HepG2 (cell line): Measurements from ENCODE around the gene TTC28. TPM values are rescaled to one million over a fixed set of nuclear protein-coding genes. Genes with fewer than 3 reads are reported as not detected.

Experiments used
- ATAC-seq: fragments of 200-7000 bp; cut with Tn5 transposase; 3 replicates; pipeline ENCODE4 v1.9.1; 2020; ENCODE audit warnings: mild to moderate bottlenecking, moderate library complexity
- BruUV-seq: library from RNA; stranded (reverse); fragments of 400-500 nt; replicated peaks from 2 replicates; lab custom pipeline; 2021; lab: Mats Ljungman, UMichigan
- CTCF ChIA-PET: fragments of 300-600 bp; formaldehyde crosslinking; extraction: SDS; loops from one replicate; lab custom pipeline; 2021; ENCODE audit warnings: low total read pairs, inconsistent platforms, low intra/inter-chr PET ratio; lab: Yijun Ruan, JAX
- POLR2A ChIA-PET: fragments of 350-600 bp; sonication (Branson Sonifier 250); formaldehyde crosslinking; loops from one replicate; lab custom pipeline; 2020; ENCODE audit warnings: antibody characterized with exemption, inconsistent platforms; lab: Yijun Ruan, JAX
- DNase-seq: peaks from one replicate; pipeline ENCODE4 v3.0.0-alpha.2; 2015; ENCODE audit warnings: low spot score
- FAIRE-seq: peaks from 3 replicates; lab custom pipeline; 2011; peaks lifted over from hg19 to GRCh38; lab: Jason Lieb, UNC
- H2AFZ ChIP-seq: one replicate; pipeline ENCODE4 v1.6.1; 2011; ENCODE audit warnings: low read length, inconsistent platforms
- H3K27ac ChIP-seq: fragments of 300-600 bp; 3 replicates; pipeline ENCODE4 v1.8.0; 2011; ENCODE audit warnings: mixed run types, mild to moderate bottlenecking, mixed read lengths, low read length, inconsistent platforms; ENCODE audit not compliant: insufficient read depth; ENCODE audit errors: extremely low read length
- H3K27me3 ChIP-seq, 2 experiments: fragments of 200-600 bp in 1 of 2; 2 replicates in 1 of 2; 3 replicates in 1 of 2; pipeline versions ENCODE4 v1.6.0 to v1.8.0; 2011; ENCODE audit warnings: low read length in 2 of 2, mild to moderate bottlenecking in 2 of 2, moderate library complexity in 2 of 2, inconsistent platforms in 1 of 2; ENCODE audit not compliant: insufficient read depth in 2 of 2, control insufficient read depth in 1 of 2
- H3K36me3 ChIP-seq, 2 experiments: fragments of 200-600 bp in 1 of 2; replicated peaks in 1 of 2; 2 replicates in 1 of 2; 3 replicates in 1 of 2; pipeline versions ENCODE4 v1.5.1 to v1.8.0; 2011; ENCODE audit warnings: low read length in 2 of 2, inconsistent platforms in 1 of 2; ENCODE audit not compliant: insufficient read depth in 2 of 2, control insufficient read depth in 1 of 2
- H3K4me1 ChIP-seq: 2 replicates; pipeline ENCODE4 v1.5.1; 2012; ENCODE audit warnings: low read length, inconsistent platforms; ENCODE audit not compliant: insufficient read depth
- H3K4me2 ChIP-seq: 2 replicates; pipeline ENCODE4 v1.6.0; 2011; ENCODE audit warnings: low read depth, low read length, inconsistent platforms
- H3K4me3 ChIP-seq, 3 experiments: fragments of 200-600 bp in 1 of 3; sonication (generic), shearing (Covaris generic) in 1 of 3; replicated peaks in 1 of 3; 2 replicates each; pipeline ENCODE4 v1.5.1; 2011 to 2016; ENCODE audit warnings: low read length in 3 of 3, inconsistent platforms in 2 of 3, low read depth in 2 of 3, mild to moderate bottlenecking in 2 of 3, control low read depth in 1 of 3, mixed read lengths in 1 of 3; ENCODE audit not compliant: insufficient read depth in 1 of 3
- H3K79me2 ChIP-seq: one replicate; pipeline ENCODE4 v1.6.1; 2011; ENCODE audit warnings: low read length, inconsistent platforms; ENCODE audit not compliant: insufficient read depth
- H3K9ac ChIP-seq: 2 replicates; pipeline ENCODE4 v1.6.0; 2011; ENCODE audit warnings: mild to moderate bottlenecking, low read depth, low read length, inconsistent platforms; ENCODE audit not compliant: insufficient read depth
- H3K9me3 ChIP-seq: 2 replicates; pipeline ENCODE4 v1.5.1; 2012; ENCODE audit warnings: mild to moderate bottlenecking, low read length
- H4K20me1 ChIP-seq: 2 replicates; pipeline ENCODE4 v1.6.0; 2011; ENCODE audit warnings: inconsistent platforms, mild to moderate bottlenecking, low read length, moderate library complexity; ENCODE audit not compliant: insufficient read depth
- E2F2 ChIP-seq: sonication (generic); formaldehyde crosslinking; IDR thresholded peaks from 2 replicates; pipeline ENCODE4 v1.4.0; 2020; ENCODE audit warnings: missing genetic modification reagents, borderline replicate concordance
- ELK4 ChIP-seq: sonication (generic); formaldehyde crosslinking; IDR thresholded peaks from 2 replicates; pipeline ENCODE4 v1.9.0; 2021; ENCODE audit warnings: missing genetic modification reagents, borderline replicate concordance
- GATA4 ChIP-seq: sonication (generic); IDR thresholded peaks from 2 replicates; pipeline ENCODE4 v1.6.1; 2016; ENCODE audit warnings: antibody characterized with exemption, low read depth, borderline replicate concordance
- MIER2 ChIP-seq: IDR thresholded peaks from 2 replicates; pipeline ENCODE4 v1.6.1; 2016; ENCODE audit warnings: missing biosample characterization, missing genetic modification reagents
- MLXIP ChIP-seq: sonication (generic); formaldehyde crosslinking; IDR thresholded peaks from 2 replicates; pipeline ENCODE4 v1.9.0; 2021; ENCODE audit warnings: missing genetic modification reagents, borderline replicate concordance
- NCOA2 ChIP-seq: sonication (generic); formaldehyde crosslinking; IDR thresholded peaks from 2 replicates; pipeline ENCODE4 v1.8.0; 2022; ENCODE audit warnings: inconsistent platforms
- PHF20 ChIP-seq: sonication (generic); formaldehyde crosslinking; IDR thresholded peaks from 2 replicates; pipeline ENCODE4 v1.5.0; 2020; ENCODE audit warnings: mild to moderate bottlenecking, missing genetic modification reagents
- PRDM15 ChIP-seq: sonication (generic); formaldehyde crosslinking; IDR thresholded peaks from 2 replicates; pipeline ENCODE4 v1.4.0; 2020; ENCODE audit warnings: missing genetic modification reagents
- RXRA ChIP-seq: sonication (generic); formaldehyde crosslinking; IDR thresholded peaks from 2 replicates; pipeline ENCODE4 v1.5.1; 2020; ENCODE audit warnings: missing genetic modification reagents
- TERF1 ChIP-seq: sonication (generic); formaldehyde crosslinking; IDR thresholded peaks from 2 replicates; pipeline ENCODE4 v1.8.0; 2022; ENCODE audit warnings: mild to moderate bottlenecking, missing genetic modification reagents, moderate library complexity
- ZNF143 ChIP-seq: sonication (generic); formaldehyde crosslinking; IDR thresholded peaks from 2 replicates; pipeline ENCODE4 v1.4.0; 2020; ENCODE audit warnings: missing genetic modification reagents
- ZNF619 ChIP-seq: sonication (generic); formaldehyde crosslinking; IDR thresholded peaks from 2 replicates; pipeline ENCODE4 v1.4.0; 2020; ENCODE audit warnings: mild to moderate bottlenecking, missing genetic modification reagents
- ZNF660 ChIP-seq: sonication (generic); formaldehyde crosslinking; IDR thresholded peaks from 2 replicates; pipeline ENCODE4 v1.5.1; 2020; ENCODE audit warnings: mild to moderate bottlenecking, low read depth, missing genetic modification reagents, borderline replicate concordance
- ZNF709 ChIP-seq: sonication (generic); formaldehyde crosslinking; IDR thresholded peaks from 2 replicates; pipeline ENCODE4 v1.5.0; 2020; ENCODE audit warnings: mild to moderate bottlenecking, missing genetic modification reagents
- WGBS: methylation state at CpG from one replicate; pipeline ENCODE4 v1.1.6; 2017; ENCODE audit warnings: low lambda C conversion rate; 5-methylcytosine and 5-hydroxymethylcytosine counted together
- in situ Hi-C: cut with HindIII; loops from 2 replicates; pipeline ENCODE4 v1.10.0; 2017; ENCODE audit warnings: low pct_unique_long_range_greater_than_20kb; ENCODE audit not compliant: extremely low pct_ligation_motif_present
- intact Hi-C: fragments of 100-400 bp; cut with micrococcal nuclease; formaldehyde crosslinking; loops from one replicate; pipeline ENCODE4 v1.10.0; 2022; ENCODE audit not compliant: unreplicated experiment
- polyA plus RNA-seq, 8 experiments: library from polyadenylated mRNA; depleted of rRNA in 3 of 8; stranded (reverse) in 7 of 8; unstranded in 1 of 8; fragments of >200 nt; fragmentation: Illumina TruSeq in 4 of 8; extraction: Trizol in 4 of 8; gene quantifications; 2 replicates each; pipeline versions ENCODE4 v1.2.1 to v1.2.3, GENCODE V29; 2011 to 2016; ENCODE audit warnings: low read depth in 4 of 8, missing spikeins in 1 of 8, mixed read lengths in 1 of 8; ENCODE audit not compliant: insufficient read depth in 1 of 8
- total RNA-seq, 5 experiments: library from RNA; depleted of rRNA; stranded (reverse); fragments of >200 nt; fragmentation: Illumina TruSeq; extraction: Trizol; gene quantifications; 2 replicates each; pipeline ENCODE4 v1.2.3, GENCODE V29; 2016; ENCODE audit warnings: low read depth in 1 of 5

Gene TTC28
- total and polyA plus RNA-seq, 2 of the 13 experiments (the other 11 are each of a cell fraction or from before 2014, with no cell fraction given): 4.2 to 13.1 TPM

- H3K36me3 ChIP-seq: no peaks in the 10 kb centered on the region
- ChIA-PET POLR2A (no interaction called here), CTCF (no interaction called here)
- no peaks in the 10 kb centered on the region for H3K27me3 ChIP-seq
- no peak overlapping the region for H3K27ac ChIP-seq
- no peak overlapping the region for H3K4me2 ChIP-seq
- FAIRE-seq: no peak
- no peak overlapping the region for H3K4me3 ChIP-seq
- no peak overlapping the region for H2AFZ ChIP-seq
- no TSS peak for BruUV-seq
- no peak for DNase-seq
- peaks cover 32% of the 10 kb centered on the region for H3K4me1 ChIP-seq
- H3K9ac ChIP-seq: no peak overlapping the region
- H3K79me2 ChIP-seq: no peaks in the 10 kb centered on the region
- in situ Hi-C loops: no loop called here
- ATAC-seq: no peak
- 0 out of 2 replicates have a peak, but pooled peaks cover 11% of the 10 kb centered on the region for H3K9me3 ChIP-seq
- no peaks in the 10 kb centered on the region for H4K20me1 ChIP-seq
- 95% methylated on average over 1 of the region's 1 CpG for WGBS
- intact Hi-C loops: no loop called here
- TF ChIP-seq ZNF660 (CRISPR knock-in tag) (no peak), ZNF143 (CRISPR knock-in tag) (no peak), TERF1 (no peak), NCOA2 (CRISPR knock-in tag) (no peak), ZNF709 (CRISPR knock-in tag) (no peak), RXRA (CRISPR knock-in tag) (no peak), PHF20 (CRISPR knock-in tag) (no peak), GATA4 (no peak), PRDM15 (no peak), E2F2 (CRISPR knock-in tag) (no peak), ZNF619 (CRISPR knock-in tag) (no peak), MLXIP (CRISPR knock-in tag) (no peak), MIER2 (CRISPR knock-in tag) (no peak), ELK4 (no peak)
Measured at GRCh38 chr22:28314959-28315358, 364.7 kb downstream of the TTC28 start.
